Heart right ventricle (tissue), 16 donors: ENCODE data around the gene SPATA3. TPM values are rescaled to one million over a fixed set of nuclear protein-coding genes. Genes with fewer than 3 reads are reported as not detected.

Source experiments
- ATAC-seq, 8 donors: fragments of 200-7000 bp; cut with Tn5 transposase; one replicate each; pipeline ENCODE4 v1.9.1; 2020; ENCODE audit warnings: mild to moderate bottlenecking in 8 of 8, moderate library complexity in 8 of 8, moderate number of reproducible peaks in 1 of 8
- DNase-seq, 2 donors: peaks; one replicate each; pipeline ENCODE4 v3.0.0-alpha.2; 2020
- H3K27ac ChIP-seq, 10 donors: fragments of 200-600 bp; sonication (generic) in 2 of 10; one replicate each; pipeline versions ENCODE4 v1.5.0 to v1.8.0; 2020 to 2022; ENCODE audit warnings: mild to moderate bottlenecking in 3 of 10
- H3K27me3 ChIP-seq, 7 donors: fragments of 200-600 bp; one replicate each; pipeline ENCODE4 v1.8.0; 2021 to 2022; ENCODE audit warnings: mild to moderate bottlenecking in 2 of 7
- H3K36me3 ChIP-seq, 9 donors: fragments of 200-600 bp; sonication (generic) in 1 of 9; one replicate each; pipeline versions ENCODE4 v1.5.0 to v1.8.0; 2020 to 2022; ENCODE audit warnings: mild to moderate bottlenecking in 2 of 9
- H3K4me1 ChIP-seq, 9 donors: fragments of 200-600 bp; sonication (generic) in 1 of 9; one replicate each; pipeline versions ENCODE4 v1.5.0 to v1.8.0; 2020 to 2022; ENCODE audit warnings: mild to moderate bottlenecking in 4 of 9
- H3K4me3 ChIP-seq, 10 donors: fragments of 200-600 bp; sonication (generic) in 2 of 10; one replicate each; pipeline versions ENCODE4 v1.5.0 to v1.8.0; 2020 to 2022; ENCODE audit warnings: mild to moderate bottlenecking in 7 of 10, moderate library complexity in 2 of 10
- H3K9me3 ChIP-seq, 11 donors: fragments of 200-600 bp in 10 of 11; sonication (generic) in 2 of 11; one replicate each; pipeline versions ENCODE4 v1.5.0 to v1.8.0; 2013 to 2022; ENCODE audit warnings: mild to moderate bottlenecking in 2 of 11, control low read depth in 1 of 11, moderate library complexity in 1 of 11
- WGBS, 2 donors: extraction: QIAGEN DNeasy Blood & Tissue Kit; methylation state at CpG; one replicate each; pipeline ENCODE4 v1.1.7; 2013; ENCODE audit warnings: inconsistent platforms in 1 of 2; 5-methylcytosine and 5-hydroxymethylcytosine counted together
- intact Hi-C, 10 donors: fragments of 100-400 bp; cut with DNase I; formaldehyde crosslinking; loops; one replicate each; pipeline versions ENCODE4 v1.11.1 to v1.14.2; 2022
- polyA plus RNA-seq, 2 donors: library from polyadenylated mRNA; stranded (reverse); fragments of 200-250 nt; gene quantifications; one replicate each; pipeline ENCODE4 v1.2.3, GENCODE V29; 2013
- total RNA-seq, 10 donors: library from RNA; stranded (reverse); fragmentation: NEBNext Ultra II Directional in 3 of 10; extraction: Animal tissue kit (Norgen Biotek cat#: 25700) in 3 of 10; gene quantifications; one replicate each; pipeline versions ENCODE4 v1.2.1 to v1.2.4, GENCODE V29; 2021 to 2023
- TF ChIP-seq, protein P1 (sequence below), 9 donors: fragments of 200-600 bp; sonication (generic) in 2 of 9; IDR thresholded peaks; one replicate each; pipeline versions ENCODE4 v1.5.0 to v1.8.0; 2021 to 2022; ENCODE audit warnings: antibody characterized with exemption in 9 of 9, mild to moderate bottlenecking in 5 of 9, moderate library complexity in 1 of 9
- donor health status: Arrhythmogenic right ventricular cardiomyopathy.
- donor health status: ischemic (EF 13 %, LVEDD 7.1; RV severe dilation, severe dysfunction).
- donor health status: healthy with polysubstance abuse.
- donor health status: DM: no; HTN: yes; CAD: no.
- donor health status: DM: no; HTN: no; CAD: no.
- donor health status: ischemic (EF 25% LVEDD 6.9; RV normal size, moderate dysfunction).
- donor health status: ischemic (EF 25% LVEDD 5.7; RV mildly dilated, moderate dysfunction).
- donor health status: healthy.
- donor health status: DM: yes; HTN: yes; CAD: no.
- donor health status: Ischemic cardiomyopathy.
- donor health status: ischemic (EF 35%, LVEDD 5.7; RV mildly dilated, moderate dysfunction).
- donor health status: nonischemic (EF 11% LVEDD 7.7; RV severe dilation, severe dysfunction).
- donor health status: DM: yes; HTN: yes; CAD: no.
- donor health status: PGD.
- donor health status: ischemic (EF 29% LVEDD 5.4; RV normal size, mild dysfunction).
- donor health status: nonischemic (EF 23%, LVEDD 6.1; RV moderate dilation, normal function).

The SPATA3 gene
- total and polyA plus RNA-seq, 12 donors, result not detected

DNA sequence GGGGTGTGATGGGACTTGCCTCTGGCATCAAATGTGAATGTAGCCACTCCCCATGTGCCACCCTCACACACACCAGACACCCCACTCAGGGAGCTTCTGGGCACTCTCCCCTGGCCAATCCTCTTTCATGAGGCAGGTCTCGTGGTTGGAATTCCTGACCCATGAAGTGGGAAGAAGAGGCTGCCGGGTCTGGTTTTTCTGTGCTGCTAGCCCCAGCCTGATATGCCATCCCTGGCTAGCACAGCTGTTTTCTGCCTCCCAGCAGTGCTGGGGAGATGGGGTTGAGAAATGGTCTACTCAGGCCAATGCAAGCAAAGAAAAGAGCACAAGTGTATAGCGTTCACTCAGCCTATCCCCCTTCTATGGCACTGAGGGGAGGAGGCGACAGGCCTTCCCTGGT is 40.2 kb downstream of the SPATA3 start:
- intact Hi-C loops, result no loop called here
- no peak for DNase-seq
- no peak overlapping the region for H3K27ac ChIP-seq
- H3K36me3 ChIP-seq, result no peaks in the 10 kb centered on the region
- no peak overlapping the region for H3K4me3 ChIP-seq
- WGBS, 2 donors, result 59 to 65% methylated on average over 4 of the region's 4 CpGs
- no peak for ATAC-seq
- peaks cover 0 to 3% (median 0%) of the 10 kb centered on the region in 9 donors for H3K4me1 ChIP-seq
- peaks cover 11 to 92% (median 76%) of the 10 kb centered on the region in 7 donors for H3K27me3 ChIP-seq
- TF ChIP-seq, protein P1, sequence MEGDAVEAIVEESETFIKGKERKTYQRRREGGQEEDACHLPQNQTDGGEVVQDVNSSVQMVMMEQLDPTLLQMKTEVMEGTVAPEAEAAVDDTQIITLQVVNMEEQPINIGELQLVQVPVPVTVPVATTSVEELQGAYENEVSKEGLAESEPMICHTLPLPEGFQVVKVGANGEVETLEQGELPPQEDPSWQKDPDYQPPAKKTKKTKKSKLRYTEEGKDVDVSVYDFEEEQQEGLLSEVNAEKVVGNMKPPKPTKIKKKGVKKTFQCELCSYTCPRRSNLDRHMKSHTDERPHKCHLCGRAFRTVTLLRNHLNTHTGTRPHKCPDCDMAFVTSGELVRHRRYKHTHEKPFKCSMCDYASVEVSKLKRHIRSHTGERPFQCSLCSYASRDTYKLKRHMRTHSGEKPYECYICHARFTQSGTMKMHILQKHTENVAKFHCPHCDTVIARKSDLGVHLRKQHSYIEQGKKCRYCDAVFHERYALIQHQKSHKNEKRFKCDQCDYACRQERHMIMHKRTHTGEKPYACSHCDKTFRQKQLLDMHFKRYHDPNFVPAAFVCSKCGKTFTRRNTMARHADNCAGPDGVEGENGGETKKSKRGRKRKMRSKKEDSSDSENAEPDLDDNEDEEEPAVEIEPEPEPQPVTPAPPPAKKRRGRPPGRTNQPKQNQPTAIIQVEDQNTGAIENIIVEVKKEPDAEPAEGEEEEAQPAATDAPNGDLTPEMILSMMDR (IDR thresholded peaks at IDR 0.05), result no peak
- H3K9me3 ChIP-seq, result no peaks in the 10 kb centered on the region

DNA sequence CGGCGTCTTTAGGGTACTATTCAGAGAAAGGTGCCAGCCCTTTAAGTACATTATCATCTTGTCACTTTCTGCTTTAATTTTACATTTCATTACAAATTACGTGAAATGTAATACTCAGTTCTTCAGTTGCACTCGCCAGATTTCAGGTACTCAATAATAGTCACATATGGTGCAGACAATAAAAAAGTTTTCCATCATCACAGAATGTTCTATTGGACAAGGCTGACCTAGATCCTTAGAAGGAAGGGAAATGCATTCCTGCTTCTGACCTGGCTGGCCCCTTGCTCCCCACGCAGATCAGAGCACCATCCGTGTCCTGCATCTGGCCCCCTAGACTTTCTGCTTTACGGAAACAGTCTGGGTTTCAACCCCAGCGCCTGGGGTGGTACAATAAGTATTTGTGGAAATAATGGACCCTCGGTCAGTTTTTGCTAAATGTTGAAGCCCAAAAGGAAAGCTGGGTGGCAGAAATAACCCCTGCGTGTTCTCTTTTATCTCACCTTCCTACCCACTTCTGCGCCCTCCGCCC is 40.7 kb downstream of the SPATA3 start:
- Histone ChIP-seq H3K27me3 (peaks cover 11 to 93% (median 81%) of the 10 kb centered on the region in 7 donors), H3K36me3 (no peaks in the 10 kb centered on the region), H3K4me3 (no peak overlapping the region), H3K9me3 (no peaks in the 10 kb centered on the region), H3K4me1 (peaks cover 0 to 3% (median 0%) of the 10 kb centered on the region in 9 donors), H3K27ac (no peak overlapping the region)
- DNase-seq (no peak), ATAC-seq (no peak)
- intact Hi-C loops, result no loop called here
- WGBS, 2 donors, result 55 to 59% methylated on average over 12 of the region's 12 CpGs
- TF ChIP-seq, protein P1 (IDR thresholded peaks at IDR 0.05), result no peak

DNA sequence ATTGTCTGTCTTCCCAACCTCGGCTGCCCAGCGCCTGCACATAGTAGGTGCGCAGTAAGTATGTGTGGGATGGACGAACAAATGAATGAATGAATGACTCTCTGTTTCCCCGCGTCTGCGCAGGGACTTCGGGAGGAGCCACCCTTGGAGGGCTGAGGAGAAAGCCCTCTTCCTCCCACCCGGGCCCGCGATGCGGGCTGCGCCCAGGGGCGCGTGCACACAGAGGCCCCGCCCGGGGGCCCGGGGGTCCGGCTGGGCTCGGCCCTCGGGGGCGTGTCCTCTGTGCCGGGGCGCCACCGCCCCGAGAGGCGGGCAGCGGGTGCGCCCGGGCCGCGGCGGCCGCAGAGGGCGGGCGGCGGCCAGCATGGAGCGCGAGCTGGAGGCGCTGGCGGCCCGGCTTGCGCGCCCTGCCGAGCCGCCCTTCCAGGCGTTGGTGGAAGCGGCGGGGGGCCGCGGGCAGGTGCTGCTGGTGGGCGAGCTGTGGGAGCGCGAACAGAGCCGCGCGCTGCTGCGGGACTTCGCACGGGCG is 41.3 kb downstream of the SPATA3 start, which contains the start of gene C2orf72:
C2orf72 (plus strand) TSS at position 322 of the 529 bp plus-strand sequence; CDS start at position 365, 43 bp downstream.
- WGBS, 2 donors, result 1 to 2% methylated on average over 46 to 61 of the region's 61 CpGs
- TF ChIP-seq, protein P1 (IDR thresholded peaks at IDR 0.05), result no peak
- DNase-seq (no peak), ATAC-seq (no peak)
- peaks cover 11 to 94% (median 82%) of the 10 kb centered on the region in 7 donors for H3K27me3 ChIP-seq
- peaks cover 0 to 3% (median 0%) of the 10 kb centered on the region in 9 donors for H3K4me1 ChIP-seq
- no peaks in the 10 kb centered on the region for H3K9me3 ChIP-seq
- H3K27ac ChIP-seq, result no peak within 1 kb of the TSS
- H3K4me3 ChIP-seq, result peak within 1 kb of the TSS in 3 of 10 donors; percentile 19 to 27 (median 23)
- H3K36me3 ChIP-seq, result no peaks in the 10 kb centered on the region
- intact Hi-C loops, result no loop called here

DNA sequence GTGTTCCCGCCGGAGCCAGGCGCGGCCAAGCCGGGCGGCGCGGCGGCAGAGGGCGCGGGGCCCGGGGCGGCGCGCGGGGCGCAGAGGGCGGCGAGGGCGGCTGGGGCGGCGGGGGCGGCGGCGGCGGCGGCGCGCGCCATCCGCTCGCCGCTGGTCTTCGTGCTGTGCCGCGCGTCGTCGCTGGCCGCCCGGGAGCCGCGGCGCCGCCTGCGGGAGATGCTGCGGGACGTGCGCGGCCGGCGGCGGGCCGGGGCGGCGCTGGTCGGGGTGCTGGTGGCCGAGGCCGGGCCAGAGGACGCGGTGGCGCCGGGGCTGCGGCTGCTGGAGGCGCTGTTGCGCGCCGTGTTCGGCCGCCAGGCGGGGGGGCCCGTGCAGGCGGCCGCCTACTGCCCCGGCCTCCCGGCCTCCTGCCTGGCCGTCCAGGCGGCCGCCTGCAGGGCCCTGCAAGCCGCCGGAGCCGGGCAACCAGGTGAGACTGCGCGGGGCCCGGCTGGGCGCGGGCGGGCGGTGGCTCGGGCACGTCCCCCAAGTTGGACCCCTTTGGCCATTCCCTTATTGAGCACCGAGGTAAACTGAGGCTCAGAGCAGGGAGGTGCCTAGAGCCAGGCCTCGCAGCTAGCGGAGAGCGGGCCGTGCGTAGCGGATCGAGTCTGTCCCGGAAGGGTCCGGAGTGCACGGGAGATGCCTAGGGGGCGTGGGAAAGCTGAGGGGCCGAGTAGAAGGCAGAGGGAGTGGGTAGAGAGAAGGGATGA is 42.0 kb downstream of the SPATA3 start:
- Histone ChIP-seq H3K4me3 (peak overlapping the region in 2 of 10 donors; percentile 23 to 27), H3K27ac (no peak overlapping the region), H3K36me3 (no peaks in the 10 kb centered on the region), H3K27me3 (peaks cover 11 to 89% (median 75%) of the 10 kb centered on the region in 7 donors), H3K9me3 (no peaks in the 10 kb centered on the region), H3K4me1 (peaks cover 0 to 3% (median 0%) of the 10 kb centered on the region in 9 donors)
- TF ChIP-seq, protein P1 (IDR thresholded peaks at IDR 0.05), result no peak
- peak in 1 of 8 donors; percentile 37 for ATAC-seq
- intact Hi-C loops, result no loop called here
- WGBS, 2 donors, result 1% methylated on average over 88 to 92 of the region's 104 CpGs
- no peak for DNase-seq
